ENCODE data around the gene PTGS1. TPM values are rescaled to one million over a fixed set of nuclear protein-coding genes. Genes with fewer than 3 reads are reported as not detected.
"Not testable (repeated sequence)": the region's sequence is repeated elsewhere in the genome, so short reads cannot be mapped to it uniquely, and the experiment has no call there.

The PTGS1 gene
- 49.8 TPM for total RNA-seq

DNA sequence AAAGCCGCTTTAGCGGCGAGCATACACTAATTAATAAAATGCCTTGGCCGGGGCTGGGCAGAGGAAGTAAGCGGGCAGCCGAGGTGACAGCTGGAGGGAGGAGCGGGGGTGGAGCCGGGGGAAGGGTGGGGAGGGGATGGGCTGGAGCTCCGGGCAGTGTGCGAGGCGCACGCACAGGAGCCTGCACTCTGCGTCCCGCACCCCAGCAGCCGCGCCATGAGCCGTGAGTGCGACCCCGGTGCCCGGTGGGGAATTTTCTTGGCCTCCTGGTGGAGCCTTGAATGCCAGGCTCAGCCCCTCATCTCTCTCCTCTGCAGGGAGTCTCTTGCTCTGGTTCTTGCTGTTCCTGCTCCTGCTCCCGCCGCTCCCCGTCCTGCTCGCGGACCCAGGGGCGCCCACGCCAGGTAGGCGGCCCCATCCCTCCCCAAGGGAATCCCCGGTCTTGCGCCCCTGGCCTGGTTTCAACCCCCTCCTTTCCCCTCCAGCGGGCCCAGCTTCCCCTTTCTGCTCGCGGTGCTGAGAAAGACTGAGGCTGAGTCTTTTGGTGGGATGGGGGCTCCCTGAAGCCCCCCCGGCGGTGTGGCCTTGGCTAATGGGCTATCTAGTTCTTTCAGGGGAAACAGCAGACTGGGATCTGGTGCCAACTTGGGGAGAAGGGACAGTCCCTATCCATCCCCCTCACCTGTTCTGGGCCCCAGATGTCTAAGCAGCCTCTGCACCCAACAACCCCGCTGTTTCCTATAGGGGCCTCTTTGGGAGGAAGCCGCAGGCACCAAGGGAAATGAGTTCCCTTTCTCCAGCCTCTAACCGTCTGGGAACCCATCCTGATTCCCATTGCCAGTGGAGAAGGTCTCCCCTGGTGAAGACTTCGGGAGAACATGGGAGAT, at the start of gene PTGS1:
Gene PTGS1, plus strand, starts transcription at position 156 of the 887 bp plus-strand sequence. Its CDS starts 61 bp downstream, at position 217.
- peak in 2 of 3 donors; percentile 67 to 75 for DNase-seq (ENCODE audit: low read depth in 2 of 3, low spot score in 2 of 3)

DNA sequence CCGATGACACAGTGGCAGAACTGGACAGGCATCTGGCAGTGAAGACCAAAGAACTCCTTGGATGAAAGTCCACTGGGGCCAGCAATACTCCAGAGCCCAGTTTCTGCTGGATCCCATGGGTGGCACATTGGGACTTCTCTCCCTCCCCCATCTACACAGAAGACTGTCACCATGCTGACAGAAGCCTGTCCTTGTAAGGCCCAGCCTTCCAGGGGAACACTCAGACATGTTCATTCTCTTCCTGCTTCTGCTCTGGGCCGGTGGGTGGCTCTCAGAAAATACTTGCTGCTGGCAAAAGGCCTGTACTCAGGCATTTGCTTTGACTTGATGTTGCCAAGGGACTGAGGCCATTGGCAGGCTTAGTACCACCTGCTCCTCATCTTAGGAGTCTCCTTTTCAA, 48.3 kb upstream of the PTGS1 start:
- DNase-seq (ENCODE audit: low read depth in 2 of 3, low spot score in 2 of 3), result no peak

DNA sequence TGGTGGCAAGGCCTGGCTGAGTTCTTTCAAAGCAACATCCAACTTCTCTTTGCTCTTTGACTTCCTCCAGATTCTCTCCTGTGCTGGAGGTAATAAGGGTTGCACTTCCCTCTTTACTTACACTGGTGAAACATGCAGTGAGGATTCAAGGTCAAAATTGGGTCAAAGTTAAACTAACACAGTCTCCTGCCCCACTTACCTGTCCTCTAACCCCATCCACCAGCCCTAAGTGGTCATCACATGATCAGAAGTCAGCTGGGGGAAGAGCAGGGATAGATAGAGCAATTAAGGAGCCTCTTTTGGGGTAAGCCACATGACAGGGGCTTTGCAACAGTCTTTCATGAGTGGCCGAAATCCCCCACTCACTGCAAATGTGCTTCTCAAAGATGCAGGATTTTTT, 46.2 kb upstream of the PTGS1 start:
- DNase-seq (ENCODE audit: low read depth in 2 of 3, low spot score in 2 of 3), result not testable (repeated sequence)

DNA sequence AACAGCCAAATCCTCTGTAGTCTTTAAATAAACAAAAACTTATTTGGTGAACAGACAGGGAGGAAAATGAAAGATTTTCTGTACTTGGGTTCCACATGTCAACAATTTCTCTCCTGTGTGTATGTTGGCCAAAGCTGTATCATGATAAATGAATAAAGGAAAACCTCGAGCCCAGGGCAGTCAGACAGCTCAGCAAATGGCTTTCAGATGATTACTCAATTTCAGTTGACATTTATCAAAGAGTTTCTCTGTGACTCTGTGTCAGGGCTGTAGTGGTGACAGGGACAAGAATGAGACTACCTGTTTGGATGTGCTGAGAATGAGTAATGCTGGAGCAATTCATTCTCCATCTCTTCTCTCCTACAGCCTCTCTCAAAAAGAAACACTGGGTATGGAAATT, 45.7 kb upstream of the PTGS1 start:
- no peak for DNase-seq (ENCODE audit: low read depth in 2 of 3, low spot score in 2 of 3)

DNA sequence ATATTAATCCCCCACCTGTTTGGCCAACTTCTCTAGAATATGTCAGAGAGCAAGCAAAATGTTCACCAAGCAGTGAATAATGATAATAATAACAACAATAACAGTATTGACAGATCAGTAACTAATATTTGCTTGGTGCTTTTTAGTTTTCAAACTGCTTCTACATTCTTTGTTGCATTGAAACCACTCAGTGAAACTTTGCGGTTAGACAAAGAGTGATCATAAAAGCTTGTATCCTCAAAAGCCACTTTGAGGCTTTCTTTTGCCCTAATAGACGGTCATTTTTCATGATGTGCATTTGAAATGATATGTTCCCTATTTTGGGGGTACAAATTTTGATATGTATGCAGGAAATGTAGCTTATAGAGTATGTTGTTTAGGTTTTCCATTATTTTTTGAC, 43.6 kb upstream of the PTGS1 start:
- no peak for DNase-seq (ENCODE audit: low read depth in 2 of 3, low spot score in 2 of 3)

DNA sequence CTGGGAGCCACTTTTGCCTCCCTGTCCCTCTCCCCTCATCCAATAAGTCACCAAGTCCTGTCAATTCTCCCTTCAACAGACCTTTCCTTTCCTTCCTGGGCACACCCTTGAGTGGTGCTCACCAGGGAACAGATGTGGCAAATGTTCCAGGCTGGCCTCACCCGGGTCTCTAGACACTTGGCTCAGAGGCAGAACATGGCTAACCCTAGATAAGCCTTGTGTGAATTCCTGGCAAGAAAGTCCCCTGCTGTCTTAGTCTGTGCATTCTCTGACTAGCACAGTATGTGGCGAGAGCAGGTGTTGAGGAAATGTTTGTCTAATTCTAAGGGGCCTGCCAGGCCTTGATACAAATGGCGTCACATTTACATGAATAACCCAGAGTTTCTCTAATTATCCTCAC, 41.2 kb upstream of the PTGS1 start:
- no peak for DNase-seq (ENCODE audit: low read depth in 2 of 3, low spot score in 2 of 3)

DNA sequence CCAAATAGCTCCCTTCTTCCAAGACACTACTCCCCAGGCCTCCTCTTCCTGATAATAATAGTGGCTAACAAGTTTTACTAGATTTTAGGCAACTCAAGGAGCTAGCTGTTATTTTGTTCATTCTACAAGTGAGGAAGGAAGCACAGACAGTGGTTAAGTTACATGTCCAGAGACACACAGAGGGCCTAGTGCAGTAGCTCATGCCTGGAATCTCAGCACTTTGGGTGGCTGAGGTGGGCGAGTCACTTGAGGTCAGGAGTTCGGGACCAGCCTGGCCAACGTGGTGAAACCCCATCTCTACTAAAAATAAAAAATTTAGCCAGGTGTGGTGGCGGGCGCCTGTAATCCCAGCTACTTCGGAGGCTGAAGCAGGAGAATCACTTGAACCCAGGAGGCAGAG, 40.4 kb upstream of the PTGS1 start:
- not testable (repeated sequence) for DNase-seq (ENCODE audit: low read depth in 2 of 3, low spot score in 2 of 3)

DNA sequence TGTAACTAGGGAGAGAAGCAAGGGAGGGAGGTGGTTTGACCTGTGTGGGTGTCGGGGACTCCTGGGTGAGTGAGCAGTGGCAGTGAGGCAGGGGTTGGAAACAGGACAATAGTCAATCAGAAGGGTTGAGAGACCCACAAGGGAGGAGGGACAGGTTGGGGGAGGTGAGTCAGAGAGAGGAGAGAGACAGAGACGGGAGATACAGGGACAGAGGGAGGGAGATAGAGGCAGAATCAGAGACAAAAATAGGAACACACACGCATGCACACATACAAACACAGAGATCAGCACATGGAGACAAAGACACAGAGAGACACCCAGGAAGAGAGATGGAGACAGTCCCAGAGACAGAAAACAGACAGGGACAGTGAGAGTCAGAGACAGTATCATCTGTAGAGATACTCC, 39.3 kb upstream of the PTGS1 start:
- no peak for DNase-seq (ENCODE audit: low read depth in 2 of 3, low spot score in 2 of 3)

DNA sequence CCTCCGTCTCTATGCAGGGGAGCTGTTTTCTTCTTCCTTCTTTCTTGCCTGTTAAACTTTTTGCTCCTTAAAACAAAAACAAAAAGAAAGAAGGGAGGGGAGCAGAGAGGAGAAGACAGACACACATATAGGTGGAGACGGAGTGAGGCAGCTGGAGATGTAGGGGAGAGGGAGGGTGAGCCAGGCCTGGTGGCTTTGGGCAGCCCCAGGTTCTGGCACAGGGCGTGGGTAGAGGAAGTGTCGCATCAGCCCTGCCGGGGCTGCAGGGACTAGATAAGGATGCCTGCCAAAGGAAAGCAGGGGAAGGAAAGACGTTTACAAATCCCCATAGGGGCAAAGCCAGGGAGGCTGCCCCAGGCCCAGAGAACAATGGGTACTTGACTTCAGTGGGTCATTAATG, 38.7 kb upstream of the PTGS1 start:
- peak in 2 of 3 donors; percentile 82 to 91 for DNase-seq (ENCODE audit: low read depth in 2 of 3, low spot score in 2 of 3)

DNA sequence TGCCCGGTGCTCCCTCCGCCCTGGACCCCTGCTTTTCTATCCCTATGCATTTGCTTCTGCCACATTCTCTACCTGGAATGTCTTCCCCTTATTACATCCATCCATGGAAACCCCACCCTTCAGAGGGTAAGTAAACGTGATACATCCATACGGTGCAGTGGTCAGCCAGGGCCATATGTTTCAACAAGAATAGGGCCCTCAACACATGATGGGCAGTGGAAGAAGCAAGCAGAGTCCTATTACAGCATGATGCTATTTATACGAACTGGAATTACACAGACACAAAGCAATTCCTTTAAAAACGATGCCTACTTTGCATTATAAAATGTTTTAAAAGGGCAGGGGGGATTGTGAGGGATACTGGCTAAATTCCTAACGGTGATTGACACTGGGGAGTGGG, 38.2 kb upstream of the PTGS1 start:
- DNase-seq (ENCODE audit: low read depth in 2 of 3, low spot score in 2 of 3), result no peak

DNA sequence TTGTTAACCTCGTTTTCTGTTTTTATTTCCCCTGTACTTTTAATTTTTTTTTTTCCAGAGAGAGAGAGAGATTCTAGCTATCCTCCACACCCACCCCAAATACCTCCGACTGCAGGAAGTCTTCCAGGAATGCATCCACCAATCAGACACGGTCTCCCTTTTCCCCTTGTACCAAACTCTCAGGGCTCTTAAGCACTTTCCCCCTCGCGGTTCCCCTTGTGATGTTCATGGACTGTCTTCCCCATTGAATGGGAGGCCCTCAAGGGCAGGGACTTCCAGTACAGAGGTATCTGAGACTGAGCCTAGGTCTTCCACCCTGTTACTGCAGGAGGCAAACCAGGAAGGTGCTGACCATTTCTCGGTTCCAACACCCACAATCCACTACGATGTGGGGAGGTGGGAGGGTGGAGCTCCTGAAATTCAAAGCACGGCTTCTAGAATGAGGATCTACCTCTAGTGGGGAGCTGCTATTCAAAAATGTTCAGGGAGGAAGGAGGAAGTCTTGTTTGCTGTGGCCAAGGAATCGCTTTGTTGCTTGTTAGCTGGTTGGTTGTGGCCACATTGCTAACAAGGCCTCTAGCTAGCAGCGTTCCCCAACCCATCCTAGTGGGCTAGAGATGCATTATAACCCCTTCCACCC, 37.5 kb upstream of the PTGS1 start:
- DNase-seq (ENCODE audit: low read depth in 2 of 3, low spot score in 2 of 3), result no peak

DNA sequence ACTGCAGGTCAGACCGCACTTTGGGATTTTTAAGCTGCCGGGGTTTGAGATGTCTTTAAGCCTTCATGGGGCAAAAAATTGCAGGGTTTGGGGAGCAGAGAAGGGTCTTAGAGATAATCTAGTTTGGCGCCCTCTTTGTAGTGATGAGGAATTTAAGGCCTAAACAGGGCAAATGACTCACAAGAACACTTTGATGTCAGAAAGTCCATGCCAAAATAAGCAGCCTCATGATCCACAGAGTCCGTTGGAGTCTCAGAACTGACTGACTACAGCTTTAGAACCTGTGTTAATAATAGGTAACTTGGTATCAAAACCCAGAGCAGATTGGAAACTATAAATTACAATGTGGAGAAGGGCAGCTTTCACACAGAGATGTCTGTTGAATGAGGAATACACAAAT, 35.9 kb upstream of the PTGS1 start:
- no peak for DNase-seq (ENCODE audit: low read depth in 2 of 3, low spot score in 2 of 3)

DNA sequence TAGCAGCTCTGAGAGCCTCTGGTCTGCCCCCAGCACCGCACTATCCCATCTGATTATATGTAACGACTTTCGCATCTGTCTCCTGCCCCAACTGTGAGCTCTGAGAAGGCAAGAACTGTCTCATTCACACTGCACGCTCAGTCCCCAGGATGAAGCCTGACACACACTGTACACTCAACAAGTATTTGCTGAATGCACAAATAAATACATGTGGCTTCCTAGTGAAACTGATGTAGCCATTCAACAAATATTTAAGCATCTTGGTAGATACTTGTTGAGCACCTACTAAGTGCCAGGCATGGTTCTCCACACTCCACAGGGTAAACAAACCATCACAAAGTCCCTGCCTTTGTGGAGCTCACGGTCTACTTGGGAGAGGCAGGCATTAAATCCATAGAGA, 34.6 kb upstream of the PTGS1 start:
- DNase-seq (ENCODE audit: low read depth in 2 of 3, low spot score in 2 of 3), result no peak

DNA sequence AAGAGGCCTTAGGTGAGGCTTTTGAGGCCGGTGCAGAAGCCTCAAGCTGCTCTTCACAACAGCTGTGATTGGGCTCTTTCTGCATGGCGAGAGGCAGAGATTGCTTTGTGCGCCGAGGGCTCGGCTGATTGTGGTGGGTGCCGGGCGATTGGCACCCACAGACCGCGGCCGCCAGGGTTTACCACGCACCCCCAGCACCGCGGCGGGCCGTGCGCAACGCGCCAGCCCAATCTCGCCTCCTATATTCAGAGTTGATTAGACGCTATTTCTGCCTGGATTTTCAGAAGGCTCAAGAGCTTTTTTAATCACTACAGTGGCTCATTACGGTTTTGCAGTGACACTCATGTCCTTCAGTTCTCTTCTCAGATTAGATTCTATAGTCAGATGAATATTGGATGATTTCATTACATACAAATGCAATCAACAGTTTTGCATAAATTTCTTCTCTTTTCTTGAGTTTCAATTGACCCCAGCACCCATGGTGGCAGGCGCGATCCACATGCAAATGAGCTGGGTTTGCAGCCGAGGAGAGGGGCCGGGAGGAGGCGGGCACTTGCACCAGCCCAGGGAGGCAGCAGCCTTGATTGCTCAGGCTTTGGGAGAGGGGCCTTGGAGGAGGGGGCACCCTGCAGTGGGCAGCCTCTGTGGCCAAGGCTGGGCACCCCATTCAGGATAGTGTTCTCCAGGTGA, 33.8 kb upstream of the PTGS1 start:
- DNase-seq (ENCODE audit: low read depth in 2 of 3, low spot score in 2 of 3), result no peak

DNA sequence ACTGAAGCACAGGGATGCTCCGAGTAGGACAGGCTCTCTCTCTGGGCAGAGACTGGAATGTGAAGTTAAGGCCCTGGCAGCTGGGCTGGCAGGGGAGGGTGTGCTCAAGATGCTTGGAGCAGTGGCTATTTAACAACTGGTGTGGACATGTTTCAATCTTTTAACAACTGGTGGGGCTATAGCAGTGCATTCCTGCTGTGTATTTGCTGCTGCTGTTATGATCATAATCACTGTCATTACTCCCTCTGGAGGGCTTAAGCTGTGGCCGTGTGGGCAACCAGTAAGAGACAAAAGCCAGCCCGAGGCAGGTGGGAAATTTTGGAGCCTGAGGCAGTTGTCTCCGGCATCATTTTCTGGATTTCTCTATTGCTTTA, 33.3 kb upstream of the PTGS1 start:
- no peak for DNase-seq (ENCODE audit: low read depth in 2 of 3, low spot score in 2 of 3)

DNA sequence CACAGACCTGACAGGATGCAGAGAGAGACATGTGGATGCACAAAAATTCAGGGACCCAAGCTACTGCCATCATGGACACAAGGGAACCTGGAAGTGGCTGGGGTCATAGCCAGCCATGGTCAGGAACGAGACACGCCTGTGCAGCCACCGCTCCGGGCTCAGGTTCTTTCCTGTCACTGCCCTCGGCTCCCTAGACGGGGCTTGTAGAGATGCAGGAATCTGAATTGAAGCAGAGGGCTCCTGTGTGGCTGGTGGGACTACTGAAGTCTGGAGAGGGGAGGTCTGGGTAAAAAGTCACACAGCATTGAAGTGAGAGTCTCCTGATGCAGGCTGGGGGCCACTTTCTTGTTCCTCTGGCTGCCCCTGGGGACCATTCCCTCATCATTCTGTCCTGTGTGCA, 32.3 kb upstream of the PTGS1 start:
- DNase-seq (ENCODE audit: low read depth in 2 of 3, low spot score in 2 of 3), result no peak

DNA sequence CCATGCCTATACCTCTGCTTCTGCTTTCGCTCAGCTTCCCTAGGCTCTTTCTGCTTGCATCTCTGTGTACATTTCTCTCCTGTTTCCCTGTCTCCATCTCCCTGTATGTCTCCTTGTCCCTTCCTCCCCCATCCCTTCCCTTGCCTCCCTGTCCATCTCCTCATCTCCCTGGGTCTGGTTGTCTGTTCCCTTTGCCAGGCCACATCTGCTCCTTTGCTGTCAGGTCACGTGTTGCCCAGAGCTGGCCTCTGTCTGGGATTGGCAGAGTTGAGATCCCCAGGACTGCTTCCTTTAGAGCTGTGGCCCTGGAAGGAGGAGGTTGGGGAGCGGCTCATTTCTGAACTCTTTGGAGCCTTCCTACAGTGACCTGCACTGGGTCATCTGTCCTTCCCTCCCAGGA, 31.8 kb upstream of the PTGS1 start:
- no peak for DNase-seq (ENCODE audit: low read depth in 2 of 3, low spot score in 2 of 3)

DNA sequence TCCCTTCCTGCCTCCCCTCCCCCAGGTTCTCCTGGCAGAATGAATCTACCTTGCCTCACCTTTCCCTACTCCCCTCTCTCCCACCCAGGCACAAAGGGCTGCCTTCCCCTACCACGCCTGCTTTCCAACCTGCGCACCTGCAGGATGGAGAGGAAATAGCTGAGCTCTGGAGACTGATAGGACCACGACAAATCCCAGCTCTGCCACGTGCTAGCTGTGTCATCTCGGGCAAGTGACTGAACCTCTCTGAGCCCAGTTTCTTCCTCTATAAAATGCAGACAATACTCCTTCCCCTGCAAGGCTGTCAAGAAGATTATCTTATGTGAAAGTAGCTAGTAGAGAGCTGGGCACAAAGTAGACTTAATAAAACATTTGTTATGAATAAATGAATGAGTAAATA, 31.2 kb upstream of the PTGS1 start:
- no peak for DNase-seq (ENCODE audit: low read depth in 2 of 3, low spot score in 2 of 3)

DNA sequence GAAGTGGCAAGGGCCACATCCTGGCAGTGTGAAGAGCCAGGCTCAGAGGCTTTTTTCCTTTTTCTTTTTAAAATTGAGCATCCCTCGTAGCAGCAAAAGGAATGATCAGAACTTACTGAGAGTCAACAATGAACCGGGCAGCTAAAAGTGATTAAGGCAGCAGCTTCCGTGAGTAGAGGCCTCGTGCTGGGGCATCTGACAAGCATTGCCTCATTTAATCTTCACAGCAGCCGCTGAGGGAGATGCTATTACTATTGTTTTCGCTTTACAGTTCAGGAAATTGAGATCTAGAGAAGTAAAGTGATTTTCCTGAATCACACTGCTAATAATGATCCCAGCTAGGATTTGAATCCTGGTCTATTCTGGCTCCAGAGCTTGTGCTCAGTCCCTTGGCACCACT, 30.7 kb upstream of the PTGS1 start:
- DNase-seq (ENCODE audit: low read depth in 2 of 3, low spot score in 2 of 3), result no peak

DNA sequence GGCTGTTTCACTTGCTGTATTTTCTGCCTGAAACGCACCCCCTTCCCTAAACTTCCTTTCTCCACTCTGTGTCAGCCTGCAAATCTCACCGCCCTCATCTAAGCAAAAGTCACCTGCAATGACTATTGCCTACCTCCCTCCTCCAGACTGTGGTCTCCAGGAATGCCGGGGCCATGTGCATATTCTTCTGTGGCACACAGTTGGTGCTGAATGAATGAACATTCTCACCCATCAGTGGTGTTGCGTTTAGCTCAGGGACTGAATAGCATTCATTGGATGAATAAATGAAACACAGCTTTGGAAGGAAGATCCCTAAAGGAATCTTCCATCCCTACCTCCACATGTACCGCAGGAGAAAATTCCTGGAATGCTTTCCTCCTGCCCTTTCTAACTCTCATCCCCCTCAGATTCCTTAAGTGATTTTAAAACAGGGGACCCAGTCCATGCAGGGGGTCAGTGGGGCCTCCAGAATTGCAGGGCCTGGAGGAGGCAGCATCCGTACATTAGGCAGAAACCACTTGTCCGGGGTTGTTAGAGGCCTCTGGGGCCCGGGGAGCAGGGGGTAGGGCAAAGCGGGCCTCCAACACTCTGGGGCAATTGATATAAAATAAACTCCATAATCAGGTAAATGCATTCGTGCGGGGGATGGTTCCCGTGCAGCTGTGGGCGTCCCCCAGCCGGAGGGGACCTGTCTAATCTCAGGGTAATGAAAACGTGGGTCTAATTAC, 28.3 kb upstream of the PTGS1 start:
- DNase-seq (ENCODE audit: low read depth in 2 of 3, low spot score in 2 of 3), result no peak

Data from hematopoietic multipotent progenitor cell (in vitro differentiated cells).